ENCODE data around the gene ITGA11.

DNA sequence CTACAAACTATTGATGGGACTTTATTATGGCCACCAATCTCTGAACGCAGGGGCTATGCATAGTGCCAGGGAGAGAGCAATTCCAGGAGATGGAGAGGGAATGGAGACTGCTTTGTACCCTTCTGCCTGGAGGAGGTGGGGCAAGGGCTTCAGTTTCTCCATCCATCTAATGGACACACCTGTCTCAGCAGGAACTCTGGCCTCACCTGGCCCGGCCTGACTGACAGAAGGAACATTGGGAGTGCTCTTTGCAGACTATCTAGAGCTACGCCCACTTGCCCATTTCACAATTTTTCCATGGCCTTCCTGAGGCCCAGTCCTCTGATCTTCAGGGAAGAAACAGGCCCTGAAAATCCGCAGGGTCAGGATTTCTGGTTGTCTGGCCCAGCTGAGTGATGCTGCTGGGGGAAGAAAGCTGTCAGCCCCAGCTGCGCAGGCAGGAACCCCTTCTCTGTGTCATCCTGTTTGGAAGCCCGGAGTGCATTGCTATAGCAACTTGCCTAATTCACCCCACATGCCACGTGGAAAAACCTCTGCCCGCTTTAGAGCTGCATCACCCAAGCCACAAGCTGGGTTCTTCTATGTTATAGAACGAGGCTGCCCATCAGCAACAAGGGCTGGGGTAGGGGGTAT is 6.4 kb downstream of the ITGA11 start:
- TF ChIP-seq POLR2A (IDR thresholded peaks at IDR 0.05; ENCODE audit: low read depth, low read length) (no peak), POU2F2 (IDR thresholded peaks at IDR 0.05; ENCODE audit: low read depth, low read length) (no peak), POLR2AphosphoS5 (IDR thresholded peaks at IDR 0.05; ENCODE audit: low read depth, low read length) (no peak), TAF1 (IDR thresholded peaks at IDR 0.05; ENCODE audit: low read depth, low read length) (no peak)

Measured in GM12891 (cell line).